K562 (cell line): ENCODE measurements around the gene LENEP. TPM values are rescaled to one million over a fixed set of nuclear protein-coding genes. Genes with fewer than 3 reads are reported as not detected.

ENCODE experiments used
- BDP1 ChIP-seq: IDR thresholded peaks from 3 replicates; pipeline ENCODE4 v1.6.1; 2011; ENCODE audit not compliant: insufficient read length, insufficient read depth
- CCAR2 ChIP-seq: fragments of 200-400 bp; formaldehyde crosslinking; IDR thresholded peaks from 2 replicates; pipeline ENCODE4 v1.6.1; 2017; ENCODE audit warnings: mild to moderate bottlenecking, low read depth, low read length
- GTF2F1 ChIP-seq: IDR thresholded peaks from 2 replicates; pipeline ENCODE4 v1.6.1; 2011; ENCODE audit warnings: low read depth, low read length, improper control_type of control experiment
- HIVEP1 ChIP-seq: fragments of 250-450 bp; sonication (Bioruptor Pico); IDR thresholded peaks from 2 replicates; pipeline ENCODE4 v1.4.0; 2020; ENCODE audit warnings: mild to moderate bottlenecking
- HLTF ChIP-seq: fragments of 450-650 bp; IDR thresholded peaks from 2 replicates; pipeline ENCODE4 v1.6.1; 2016
- HNRNPUL1 ChIP-seq: fragments of 200-400 bp; formaldehyde crosslinking; IDR thresholded peaks from 2 replicates; pipeline ENCODE4 v1.6.1; 2017; ENCODE audit warnings: low read length
- JUND ChIP-seq, 2 experiments: IDR thresholded peaks; 2 replicates in 1 of 2; 3 replicates in 1 of 2; pipeline ENCODE4 v1.6.1; 2011; ENCODE audit warnings: borderline replicate concordance in 2 of 2, low read depth in 2 of 2, low read length in 2 of 2, improper control_type of control experiment in 1 of 2, missing biosample characterization in 1 of 2, missing genetic modification characterization in 1 of 2, missing genetic modification reagents in 1 of 2
- KAT7 ChIP-seq: sonication (generic); formaldehyde crosslinking; IDR thresholded peaks from 2 replicates; pipeline ENCODE4 v1.8.0; 2022; ENCODE audit warnings: missing genetic modification reagents, mild to moderate bottlenecking, borderline replicate concordance
- KHSRP ChIP-seq: fragments of 450-650 bp; IDR thresholded peaks from 2 replicates; pipeline ENCODE4 v1.6.1; 2017
- KLF6 ChIP-seq: fragments of 250-450 bp; sonication (Bioruptor Pico); IDR thresholded peaks from 2 replicates; pipeline ENCODE4 v1.4.0; 2020; ENCODE audit warnings: mild to moderate bottlenecking, moderate library complexity, borderline replicate concordance
- MEF2D ChIP-seq: conservative IDR thresholded peaks from 2 replicates; pipeline ENCODE4 v1.6.1; 2016; ENCODE audit warnings: low read depth, missing genetic modification characterization, missing compliant biosample characterization
- NFE2 ChIP-seq: IDR thresholded peaks from 2 replicates; pipeline ENCODE4 v1.6.1; 2014; ENCODE audit warnings: antibody characterized with exemption, low read depth
- NR4A1 ChIP-seq, 2 experiments: fragments of 250-450 bp in 1 of 2; fragments of 450-650 bp in 1 of 2; sonication (Bioruptor Pico) in 1 of 2; IDR thresholded peaks; 2 replicates each; pipeline versions ENCODE4 v1.4.0 to v1.6.1; 2016 to 2020; ENCODE audit warnings: mild to moderate bottlenecking in 2 of 2, missing compliant biosample characterization in 1 of 2, missing genetic modification characterization in 1 of 2, moderate library complexity in 1 of 2
- POLR2G ChIP-seq: fragments of 200-400 bp; formaldehyde crosslinking; IDR thresholded peaks from 2 replicates; pipeline ENCODE4 v1.6.1; 2017; ENCODE audit warnings: low read depth, mild to moderate bottlenecking, antibody characterized with exemption, low read length, moderate library complexity
- PRDM10 ChIP-seq: fragments of 450-650 bp; IDR thresholded peaks from 2 replicates; pipeline ENCODE4 v1.6.1; 2018; ENCODE audit not compliant: partially characterized antibody
- STAG1 ChIP-seq: sonication (generic); formaldehyde crosslinking; IDR thresholded peaks from 2 replicates; pipeline ENCODE4 v1.5.0; 2020; ENCODE audit warnings: missing genetic modification reagents, borderline replicate concordance
- ZC3H4 ChIP-seq: sonication (generic); formaldehyde crosslinking; IDR thresholded peaks from 2 replicates; pipeline ENCODE4 v1.9.0; 2021; ENCODE audit warnings: missing genetic modification reagents, borderline replicate concordance
- ZMIZ1 ChIP-seq, 2 experiments: fragments of 150-350 bp in 1 of 2; IDR thresholded peaks; 2 replicates each; pipeline ENCODE4 v1.6.1; 2012 to 2016; ENCODE audit warnings: low read depth in 2 of 2, low read length in 2 of 2, mild to moderate bottlenecking in 1 of 2, moderate library complexity in 1 of 2
- ZNF584 ChIP-seq: fragments of 200-800 bp; sonication (Bioruptor generic); IDR thresholded peaks from 2 replicates; pipeline ENCODE4 v1.6.1; 2016; ENCODE audit warnings: low read depth, mild to moderate bottlenecking, missing genetic modification characterization, missing compliant biosample characterization
- ZNF780A ChIP-seq: fragments of 250-450 bp; sonication (Bioruptor Pico); IDR thresholded peaks from 2 replicates; pipeline ENCODE4 v1.5.0; 2021; ENCODE audit warnings: mild to moderate bottlenecking
- ZZZ3 ChIP-seq: fragments of 450-650 bp; IDR thresholded peaks from 2 replicates; pipeline ENCODE4 v1.6.1; 2016; ENCODE audit warnings: antibody characterized with exemption, mild to moderate bottlenecking, moderate library complexity
- polyA plus RNA-seq, 8 experiments: library from polyadenylated mRNA; depleted of rRNA in 4 of 8; stranded (reverse) in 5 of 8; unstranded in 3 of 8; fragments of >200 nt; fragmentation: Nextera tagmentation in 2 of 8; fragmentation: Illumina TruSeq in 1 of 8; extraction: Ambion mirVana in 2 of 8; extraction: Trizol in 1 of 8; gene quantifications; 2 replicates each; pipeline versions ENCODE4 v1.2.1 to v1.2.3, GENCODE V29; 2011 to 2014; ENCODE audit warnings: inconsistent platforms in 1 of 8, missing spikeins in 1 of 8
- total RNA-seq, 7 experiments: library from RNA; depleted of rRNA in 6 of 7; stranded (reverse); fragments of >200 nt in 6 of 7; fragmentation: Illumina TruSeq in 2 of 7; extraction: Trizol in 2 of 7; gene quantifications; 2 replicates each; pipeline versions ENCODE4 v1.2.1 to v1.2.3, GENCODE V29; 2011 to 2021; ENCODE audit warnings: low replicate concordance in 1 of 7

Gene LENEP
- total and polyA plus RNA-seq, 9 of the 15 experiments (the other 6 are each of a cell fraction or from before 2014, with no cell fraction given): 0.23 to 0.87 (median 0.67) TPM; not detected in 5

- TF ChIP-seq JUND (IDR thresholded peaks at IDR 0.05; ENCODE audit: borderline replicate concordance, low read depth, low read length): peak; percentile 76
- TF ChIP-seq JUND (tag; IDR thresholded peaks at IDR 0.05; ENCODE audit: borderline replicate concordance, low read depth, low read length): peak; percentile 36; the same call in 1 of the 3 replicates
- TF ChIP-seq MEF2D: no peak
- peak; percentile 60 for TF ChIP-seq NFE2
- TF ChIP-seq ZNF780A: no peak
- TF ChIP-seq HLTF: no peak
- 0 out of 2 replicates have a peak, but pooled peaks have one; percentile 28 for TF ChIP-seq KAT7 (CRISPR knock-in tag)
- no peak for TF ChIP-seq KLF6 (CRISPR knock-in tag)
- peak; percentile 38 for TF ChIP-seq POLR2G
- TF ChIP-seq STAG1: no peak
- TF ChIP-seq ZMIZ1 (IDR thresholded peaks at IDR 0.05; ENCODE audit: low read depth in 2 of 2, low read length in 2 of 2): no peak
- no peak for TF ChIP-seq NR4A1 (CRISPR knock-in tag; IDR thresholded peaks at IDR 0.05)
- TF ChIP-seq NR4A1 (tag; IDR thresholded peaks at IDR 0.05): no peak
- peak; percentile 72 for TF ChIP-seq ZNF584 (CRISPR knock-in tag)
- TF ChIP-seq CCAR2: no peak
- no peak for TF ChIP-seq ZZZ3
- peak; percentile 55 for TF ChIP-seq PRDM10
- TF ChIP-seq BDP1: no peak
- TF ChIP-seq GTF2F1: no peak
- TF ChIP-seq HNRNPUL1: no peak
- no peak for TF ChIP-seq HIVEP1 (CRISPR knock-in tag)
- no peak for TF ChIP-seq ZC3H4 (CRISPR knock-in tag)
- no peak for TF ChIP-seq KHSRP
Observed at GRCh38 chr1:155003766-155004351, 10.5 kb downstream of the LENEP start (continued).
